ENCODE measurements around the gene DCC.

Gene DCC

GRCh38 chr18:52340406-52341102, 557 bp downstream of the DCC start:
- H3K9me3 ChIP-seq (ENCODE audit: control insufficient read depth, low read length) = no peaks in the 10 kb centered on the region
- no peak overlapping the region for H3K4me3 ChIP-seq (ENCODE audit: low read length)
- no peaks in the 10 kb centered on the region for H3K36me3 ChIP-seq (ENCODE audit: control insufficient read depth, insufficient read depth, low read length)
- no peak overlapping the region for H3K9ac ChIP-seq (ENCODE audit: low read length)
- peaks cover 43% of the 10 kb centered on the region for H3K27me3 ChIP-seq (ENCODE audit: control insufficient read depth, insufficient read depth, low read length)
- peaks cover 16% of the 10 kb centered on the region for H3K4me1 ChIP-seq (ENCODE audit: control insufficient read depth, insufficient read depth, low read length)

GRCh38 chr18:52341103-52341432, 1.1 kb downstream of the DCC start:
- Histone ChIP-seq H3K36me3 (ENCODE audit: control insufficient read depth, insufficient read depth, low read length) (no peaks in the 10 kb centered on the region), H3K9ac (ENCODE audit: low read length) (no peak overlapping the region), H3K4me3 (ENCODE audit: low read length) (no peak overlapping the region), H3K4me1 (ENCODE audit: control insufficient read depth, insufficient read depth, low read length) (peaks cover 16% of the 10 kb centered on the region), H3K27me3 (ENCODE audit: control insufficient read depth, insufficient read depth, low read length) (peaks cover 43% of the 10 kb centered on the region), H3K9me3 (ENCODE audit: control insufficient read depth, low read length) (no peaks in the 10 kb centered on the region)

- Histone ChIP-seq H3K27me3 (ENCODE audit: control insufficient read depth, insufficient read depth, low read length) (peaks cover 43% of the 10 kb centered on the region), H3K9ac (ENCODE audit: low read length) (no peak overlapping the region), H3K9me3 (ENCODE audit: control insufficient read depth, low read length) (no peaks in the 10 kb centered on the region), H3K4me3 (ENCODE audit: low read length) (no peak overlapping the region), H3K4me1 (ENCODE audit: control insufficient read depth, insufficient read depth, low read length) (peaks cover 16% of the 10 kb centered on the region), H3K36me3 (ENCODE audit: control insufficient read depth, insufficient read depth, low read length) (no peaks in the 10 kb centered on the region)
Observed at GRCh38 chr18:52341608-52342381, 1.8 kb downstream of the DCC start.

- no peak overlapping the region for H3K4me3 ChIP-seq (ENCODE audit: low read length)
- no peak overlapping the region for H3K9ac ChIP-seq (ENCODE audit: low read length)
- no peaks in the 10 kb centered on the region for H3K9me3 ChIP-seq (ENCODE audit: control insufficient read depth, low read length)
- peaks cover 43% of the 10 kb centered on the region for H3K27me3 ChIP-seq (ENCODE audit: control insufficient read depth, insufficient read depth, low read length)
- H3K4me1 ChIP-seq (ENCODE audit: control insufficient read depth, insufficient read depth, low read length) = peaks cover 16% of the 10 kb centered on the region
- no peaks in the 10 kb centered on the region for H3K36me3 ChIP-seq (ENCODE audit: control insufficient read depth, insufficient read depth, low read length)
Observed at GRCh38 chr18:52342456-52342855, 2.5 kb downstream of the DCC start.

- Histone ChIP-seq H3K4me3 (ENCODE audit: low read length) (no peak overlapping the region), H3K27me3 (ENCODE audit: control insufficient read depth, insufficient read depth, low read length) (peaks cover 40% of the 10 kb centered on the region), H3K9me3 (ENCODE audit: control insufficient read depth, low read length) (no peaks in the 10 kb centered on the region), H3K4me1 (ENCODE audit: control insufficient read depth, insufficient read depth, low read length) (peaks cover 16% of the 10 kb centered on the region), H3K36me3 (ENCODE audit: control insufficient read depth, insufficient read depth, low read length) (no peaks in the 10 kb centered on the region), H3K9ac (ENCODE audit: low read length) (no peak overlapping the region)
Observed at GRCh38 chr18:52343138-52343537, 3.1 kb downstream of the DCC start.

GRCh38 chr18:52343731-52344340, 3.8 kb downstream of the DCC start:
- H3K9me3 ChIP-seq (ENCODE audit: control insufficient read depth, low read length) = no peaks in the 10 kb centered on the region
- no peaks in the 10 kb centered on the region for H3K36me3 ChIP-seq (ENCODE audit: control insufficient read depth, insufficient read depth, low read length)
- H3K27me3 ChIP-seq (ENCODE audit: control insufficient read depth, insufficient read depth, low read length) = peaks cover 33% of the 10 kb centered on the region
- no peak overlapping the region for H3K4me3 ChIP-seq (ENCODE audit: low read length)
- no peak overlapping the region for H3K9ac ChIP-seq (ENCODE audit: low read length)
- H3K4me1 ChIP-seq (ENCODE audit: control insufficient read depth, insufficient read depth, low read length) = peaks cover 16% of the 10 kb centered on the region

GRCh38 chr18:52344881-52345280, 4.9 kb downstream of the DCC start:
- H3K9me3 ChIP-seq (ENCODE audit: control insufficient read depth, low read length) = no peaks in the 10 kb centered on the region
- peaks cover 23% of the 10 kb centered on the region for H3K27me3 ChIP-seq (ENCODE audit: control insufficient read depth, insufficient read depth, low read length)
- no peaks in the 10 kb centered on the region for H3K36me3 ChIP-seq (ENCODE audit: control insufficient read depth, insufficient read depth, low read length)
- no peak overlapping the region for H3K9ac ChIP-seq (ENCODE audit: low read length)
- H3K4me1 ChIP-seq (ENCODE audit: control insufficient read depth, insufficient read depth, low read length) = peaks cover 15% of the 10 kb centered on the region
- no peak overlapping the region for H3K4me3 ChIP-seq (ENCODE audit: low read length)

- Histone ChIP-seq H3K9me3 (ENCODE audit: control insufficient read depth, low read length) (no peaks in the 10 kb centered on the region), H3K4me1 (ENCODE audit: control insufficient read depth, insufficient read depth, low read length) (peaks cover 10% of the 10 kb centered on the region), H3K27me3 (ENCODE audit: control insufficient read depth, insufficient read depth, low read length) (peaks cover 18% of the 10 kb centered on the region), H3K9ac (ENCODE audit: low read length) (no peak overlapping the region), H3K4me3 (ENCODE audit: low read length) (no peak overlapping the region), H3K36me3 (ENCODE audit: control insufficient read depth, insufficient read depth, low read length) (no peaks in the 10 kb centered on the region)
Observed at GRCh38 chr18:52345428-52345827, 5.4 kb downstream of the DCC start.

GRCh38 chr18:52348209-52348608, 8.2 kb downstream of the DCC start:
- H3K36me3 ChIP-seq (ENCODE audit: control insufficient read depth, insufficient read depth, low read length) = no peaks in the 10 kb centered on the region
- H3K9ac ChIP-seq (ENCODE audit: low read length) = no peak overlapping the region
- H3K4me3 ChIP-seq (ENCODE audit: low read length) = no peak overlapping the region
- H3K27me3 ChIP-seq (ENCODE audit: control insufficient read depth, insufficient read depth, low read length) = no peaks in the 10 kb centered on the region
- H3K9me3 ChIP-seq (ENCODE audit: control insufficient read depth, low read length) = no peaks in the 10 kb centered on the region
- no peaks in the 10 kb centered on the region for H3K4me1 ChIP-seq (ENCODE audit: control insufficient read depth, insufficient read depth, low read length)

GRCh38 chr18:52349498-52349897, 9.5 kb downstream of the DCC start:
- no peak overlapping the region for H3K9ac ChIP-seq (ENCODE audit: low read length)
- no peak overlapping the region for H3K4me3 ChIP-seq (ENCODE audit: low read length)
- no peaks in the 10 kb centered on the region for H3K9me3 ChIP-seq (ENCODE audit: control insufficient read depth, low read length)
- no peaks in the 10 kb centered on the region for H3K27me3 ChIP-seq (ENCODE audit: control insufficient read depth, insufficient read depth, low read length)
- no peaks in the 10 kb centered on the region for H3K4me1 ChIP-seq (ENCODE audit: control insufficient read depth, insufficient read depth, low read length)
- H3K36me3 ChIP-seq (ENCODE audit: control insufficient read depth, insufficient read depth, low read length) = no peaks in the 10 kb centered on the region

GRCh38 chr18:52352920-52353319, 12.9 kb downstream of the DCC start:
- no peak overlapping the region for H3K4me3 ChIP-seq (ENCODE audit: low read length)
- no peak overlapping the region for H3K9ac ChIP-seq (ENCODE audit: low read length)
- no peaks in the 10 kb centered on the region for H3K27me3 ChIP-seq (ENCODE audit: control insufficient read depth, insufficient read depth, low read length)

GRCh38 chr18:52353589-52353988, 13.6 kb downstream of the DCC start:
- H3K36me3 ChIP-seq (ENCODE audit: control insufficient read depth, insufficient read depth, low read length) = no peaks in the 10 kb centered on the region
- H3K4me3 ChIP-seq (ENCODE audit: low read length) = no peak overlapping the region
- no peak overlapping the region for H3K9ac ChIP-seq (ENCODE audit: low read length)
- H3K9me3 ChIP-seq (ENCODE audit: control insufficient read depth, low read length) = no peaks in the 10 kb centered on the region
- no peaks in the 10 kb centered on the region for H3K27me3 ChIP-seq (ENCODE audit: control insufficient read depth, insufficient read depth, low read length)
- H3K4me1 ChIP-seq (ENCODE audit: control insufficient read depth, insufficient read depth, low read length) = no peaks in the 10 kb centered on the region

More at GRCh38 chr18:52352920-52353319, 12.9 kb downstream of the DCC start:
- Histone ChIP-seq H3K9me3 (ENCODE audit: control insufficient read depth, low read length) (no peaks in the 10 kb centered on the region), H3K36me3 (ENCODE audit: control insufficient read depth, insufficient read depth, low read length) (no peaks in the 10 kb centered on the region), H3K4me1 (ENCODE audit: control insufficient read depth, insufficient read depth, low read length) (no peaks in the 10 kb centered on the region)
